GM23338 (cell line): Measurements from ENCODE around the gene GPC6.

Experiments
- CREB1 ChIP-seq: fragments of 250-450 bp; sonication (Bioruptor Pico); IDR thresholded peaks from 2 replicates; pipeline ENCODE4 v1.5.0; 2020; ENCODE audit warnings: low read depth, mild to moderate bottlenecking, moderate library complexity
- CTCF ChIP-seq, 2 experiments: fragments of 200-600 bp in 1 of 2; sonication (generic) in 1 of 2; conservative IDR thresholded peaks; 2 replicates each; pipeline versions ENCODE4 v1.5.1 to v1.6.1; 2016 to 2017; ENCODE audit warnings: antibody characterized with exemption in 2 of 2, low read depth in 2 of 2, mild to moderate bottlenecking in 2 of 2, moderate library complexity in 1 of 2
- EZH2 ChIP-seq: fragments of 200-600 bp; sonication (generic); IDR thresholded peaks from one replicate; pipeline ENCODE4 v1.8.0; 2017; ENCODE audit warnings: antibody characterized with exemption, mild to moderate bottlenecking, low read depth; ENCODE audit not compliant: unreplicated experiment
- EZH2phosphoT487 ChIP-seq: fragments of 200-600 bp; sonication (generic); IDR thresholded peaks from one replicate; pipeline ENCODE4 v1.8.1; 2018; ENCODE audit warnings: antibody characterized with exemption; ENCODE audit not compliant: unreplicated experiment
- JUNB ChIP-seq: IDR thresholded peaks from one replicate; pipeline ENCODE4 v1.6.1; 2016; ENCODE audit warnings: antibody characterized with exemption; ENCODE audit not compliant: unreplicated experiment
- NANOG ChIP-seq: IDR thresholded peaks from 2 replicates; pipeline ENCODE4 v1.6.1; 2016; ENCODE audit warnings: antibody characterized with exemption, borderline replicate concordance
- POLR2AphosphoS5 ChIP-seq: IDR thresholded peaks from 2 replicates; pipeline ENCODE4 v1.6.1; 2016; ENCODE audit warnings: antibody characterized with exemption, low read depth
- REST ChIP-seq: IDR thresholded peaks from one replicate; pipeline ENCODE4 v1.6.1; 2018; ENCODE audit warnings: antibody characterized with exemption; ENCODE audit not compliant: unreplicated experiment
- STAT1 ChIP-seq: IDR thresholded peaks from one replicate; pipeline ENCODE4 v1.6.1; 2016; ENCODE audit warnings: antibody characterized with exemption; ENCODE audit not compliant: unreplicated experiment
- ZNF331 ChIP-seq: fragments of 250-450 bp; sonication (Bioruptor Pico); IDR thresholded peaks from 2 replicates; pipeline ENCODE4 v1.5.0; 2020; ENCODE audit warnings: low read depth, mild to moderate bottlenecking, moderate library complexity
- ZNF462 ChIP-seq: fragments of 250-450 bp; sonication (Bioruptor Pico); IDR thresholded peaks from 2 replicates; pipeline ENCODE4 v1.5.0; 2020; ENCODE audit warnings: mild to moderate bottlenecking, moderate library complexity
- TF ChIP-seq, protein P1 (sequence below): IDR thresholded peaks from 2 replicates; pipeline ENCODE4 v1.6.1; 2016; ENCODE audit warnings: antibody characterized with exemption

GRCh38 chr13:94261163-94261562 lies 1034.6 kb downstream of the GPC6 start:
- no peak for TF ChIP-seq CTCF (conservative IDR thresholded peaks at IDR 0.05; ENCODE audit: low read depth in 2 of 2)
- no peak for TF ChIP-seq EZH2
- no peak for TF ChIP-seq POLR2AphosphoS5
- no peak for TF ChIP-seq EZH2phosphoT487
- no peak for TF ChIP-seq STAT1
- no peak for TF ChIP-seq REST
- TF ChIP-seq, protein P1, sequence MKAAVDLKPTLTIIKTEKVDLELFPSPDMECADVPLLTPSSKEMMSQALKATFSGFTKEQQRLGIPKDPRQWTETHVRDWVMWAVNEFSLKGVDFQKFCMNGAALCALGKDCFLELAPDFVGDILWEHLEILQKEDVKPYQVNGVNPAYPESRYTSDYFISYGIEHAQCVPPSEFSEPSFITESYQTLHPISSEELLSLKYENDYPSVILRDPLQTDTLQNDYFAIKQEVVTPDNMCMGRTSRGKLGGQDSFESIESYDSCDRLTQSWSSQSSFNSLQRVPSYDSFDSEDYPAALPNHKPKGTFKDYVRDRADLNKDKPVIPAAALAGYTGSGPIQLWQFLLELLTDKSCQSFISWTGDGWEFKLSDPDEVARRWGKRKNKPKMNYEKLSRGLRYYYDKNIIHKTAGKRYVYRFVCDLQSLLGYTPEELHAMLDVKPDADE: no peak
- no peak for TF ChIP-seq JUNB
- no peak for TF ChIP-seq NANOG
- TF ChIP-seq ZNF462 (CRISPR knock-in tag): no peak
- TF ChIP-seq ZNF331 (CRISPR knock-in tag): no peak
- no peak for TF ChIP-seq CREB1
